T-helper 2 cell (primary cell): Measurements from ENCODE around the gene TNIP1.

Experiments
- DNase-seq, 5 experiments: peaks; one replicate each; pipeline versions ENCODE4 v3.0.0 to v3.0.0-alpha.2; 2012 to 2022

The TNIP1 gene

GRCh38 chr5:151106043-151106442 lies 25.2 kb upstream of the TNIP1 start:
- DNase-seq = no peak

- DNase-seq = no peak
These were observed 24.7 kb upstream of the TNIP1 start for GRCh38 chr5:151105561-151105960.

GRCh38 chr5:151104795-151105194 lies 24.0 kb upstream of the TNIP1 start:
- no peak for DNase-seq

- no peak for DNase-seq
These were observed 20.9 kb upstream of the TNIP1 start for GRCh38 chr5:151101746-151102145.

GRCh38 chr5:151101151-151101550 lies 20.3 kb upstream of the TNIP1 start:
- no peak for DNase-seq

GRCh38 chr5:151100681-151101080 lies 19.8 kb upstream of the TNIP1 start:
- no peak for DNase-seq

- DNase-seq = no peak
These were observed 17.9 kb upstream of the TNIP1 start for GRCh38 chr5:151098768-151099121.

- peak in 2 of 5 experiments; percentile 61 to 63 for DNase-seq
These were observed 17.3 kb upstream of the TNIP1 start for GRCh38 chr5:151097820-151098767.

- no peak for DNase-seq
These were observed 16.2 kb upstream of the TNIP1 start for GRCh38 chr5:151097061-151097460.

- DNase-seq = no peak
These were observed 15.2 kb upstream of the TNIP1 start for GRCh38 chr5:151096001-151096373.

- no peak for DNase-seq
These were observed 14.6 kb upstream of the TNIP1 start for GRCh38 chr5:151095341-151096000.

GRCh38 chr5:151094852-151095245 lies 14.0 kb upstream of the TNIP1 start:
- DNase-seq = no peak

GRCh38 chr5:151094030-151094851 lies 13.4 kb upstream of the TNIP1 start:
- DNase-seq = peak in 4 of 5 experiments; percentile 31 to 72 (median 55)

GRCh38 chr5:151093476-151093889 lies 12.6 kb upstream of the TNIP1 start:
- DNase-seq = peak in 2 of 5 experiments; percentile 50 to 64

- no peak for DNase-seq
These were observed 11.9 kb upstream of the TNIP1 start for GRCh38 chr5:151092762-151093161.

GRCh38 chr5:151089726-151090125 lies 8.9 kb upstream of the TNIP1 start:
- DNase-seq = no peak

GRCh38 chr5:151088986-151089385 lies 8.2 kb upstream of the TNIP1 start:
- DNase-seq = no peak

- peak in 1 of 5 experiments; percentile 23 for DNase-seq
These were observed 6.7 kb upstream of the TNIP1 start for GRCh38 chr5:151087486-151087885.

- peak; percentile 48 to 82 (median 59) for DNase-seq
These were observed 6.1 kb upstream of the TNIP1 start for GRCh38 chr5:151086905-151087360.

- peak in 1 of 5 experiments; percentile 45 for DNase-seq
These were observed 5.5 kb upstream of the TNIP1 start for GRCh38 chr5:151086192-151086869.

- DNase-seq = peak in 4 of 5 experiments; percentile 38 to 70 (median 46)
These were observed 4.7 kb upstream of the TNIP1 start for GRCh38 chr5:151085517-151086041.

GRCh38 chr5:151084363-151084762 lies 3.5 kb upstream of the TNIP1 start:
- DNase-seq = no peak
